ENCODE measurements around the gene GARIN6. TPM values are rescaled to one million over a fixed set of nuclear protein-coding genes. Genes with fewer than 3 reads are reported as not detected.

Gene GARIN6
- total RNA-seq, 1 donor from 2014 or later: not detected

- ATAC-seq (no peak), DNase-seq (no peak)
- H3K4me3 ChIP-seq: no peak overlapping the region
- H3K4me1 ChIP-seq: no peaks in the 10 kb centered on the region
- no peak overlapping the region for H3K27ac ChIP-seq
- TF ChIP-seq, protein P1, sequence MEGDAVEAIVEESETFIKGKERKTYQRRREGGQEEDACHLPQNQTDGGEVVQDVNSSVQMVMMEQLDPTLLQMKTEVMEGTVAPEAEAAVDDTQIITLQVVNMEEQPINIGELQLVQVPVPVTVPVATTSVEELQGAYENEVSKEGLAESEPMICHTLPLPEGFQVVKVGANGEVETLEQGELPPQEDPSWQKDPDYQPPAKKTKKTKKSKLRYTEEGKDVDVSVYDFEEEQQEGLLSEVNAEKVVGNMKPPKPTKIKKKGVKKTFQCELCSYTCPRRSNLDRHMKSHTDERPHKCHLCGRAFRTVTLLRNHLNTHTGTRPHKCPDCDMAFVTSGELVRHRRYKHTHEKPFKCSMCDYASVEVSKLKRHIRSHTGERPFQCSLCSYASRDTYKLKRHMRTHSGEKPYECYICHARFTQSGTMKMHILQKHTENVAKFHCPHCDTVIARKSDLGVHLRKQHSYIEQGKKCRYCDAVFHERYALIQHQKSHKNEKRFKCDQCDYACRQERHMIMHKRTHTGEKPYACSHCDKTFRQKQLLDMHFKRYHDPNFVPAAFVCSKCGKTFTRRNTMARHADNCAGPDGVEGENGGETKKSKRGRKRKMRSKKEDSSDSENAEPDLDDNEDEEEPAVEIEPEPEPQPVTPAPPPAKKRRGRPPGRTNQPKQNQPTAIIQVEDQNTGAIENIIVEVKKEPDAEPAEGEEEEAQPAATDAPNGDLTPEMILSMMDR (IDR thresholded peaks at IDR 0.05): no peak
- no peaks in the 10 kb centered on the region for H3K9me3 ChIP-seq
- intact Hi-C loops (cut with DNase I): no loop called here
- H3K36me3 ChIP-seq: no peaks in the 10 kb centered on the region
- H3K27me3 ChIP-seq: no peaks in the 10 kb centered on the region
Observed at GRCh38 chr12:99644629-99645028, 2.9 kb upstream of the GARIN6 start.

DNA sequence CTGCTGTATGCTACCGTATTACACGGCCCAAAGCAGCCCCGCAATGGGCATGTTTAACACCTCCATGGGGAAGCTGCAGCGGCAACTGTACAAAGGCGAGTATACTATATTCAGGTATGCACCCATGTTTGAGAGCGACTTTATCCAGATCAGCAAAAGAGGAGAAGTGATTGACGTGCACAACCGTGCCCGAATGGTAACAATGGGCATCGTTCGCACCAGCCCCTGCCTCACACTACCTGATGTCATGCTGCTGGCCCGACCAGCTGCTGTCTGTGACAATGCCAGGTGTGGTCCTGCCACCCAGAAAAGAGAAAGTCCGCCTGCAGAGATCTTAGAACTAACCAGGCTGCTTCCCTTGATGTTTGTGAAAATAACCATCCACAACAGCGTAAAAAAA, 630 bp downstream of the GARIN6 start:
- Histone ChIP-seq H3K9me3 (no peaks in the 10 kb centered on the region), H3K27me3 (no peaks in the 10 kb centered on the region), H3K27ac (no peak overlapping the region), H3K4me3 (no peak overlapping the region), H3K4me1 (no peaks in the 10 kb centered on the region), H3K36me3 (no peaks in the 10 kb centered on the region)
- DNase-seq (peak; percentile 57), ATAC-seq (peak; percentile 9)
- TF ChIP-seq, protein P1 (IDR thresholded peaks at IDR 0.05): no peak
- intact Hi-C loops (cut with DNase I): no loop called here

- no peak overlapping the region for H3K27ac ChIP-seq
- no peaks in the 10 kb centered on the region for H3K4me1 ChIP-seq
- intact Hi-C loops (cut with DNase I): no loop called here
- TF ChIP-seq, protein P1 (IDR thresholded peaks at IDR 0.05): no peak
- H3K36me3 ChIP-seq: no peaks in the 10 kb centered on the region
- no peaks in the 10 kb centered on the region for H3K27me3 ChIP-seq
- H3K4me3 ChIP-seq: no peak overlapping the region
- H3K9me3 ChIP-seq: no peaks in the 10 kb centered on the region
- no peak for DNase-seq
- peak; percentile 17 for ATAC-seq
Observed at GRCh38 chr12:99649551-99649950, 2.0 kb downstream of the GARIN6 start.

DNA sequence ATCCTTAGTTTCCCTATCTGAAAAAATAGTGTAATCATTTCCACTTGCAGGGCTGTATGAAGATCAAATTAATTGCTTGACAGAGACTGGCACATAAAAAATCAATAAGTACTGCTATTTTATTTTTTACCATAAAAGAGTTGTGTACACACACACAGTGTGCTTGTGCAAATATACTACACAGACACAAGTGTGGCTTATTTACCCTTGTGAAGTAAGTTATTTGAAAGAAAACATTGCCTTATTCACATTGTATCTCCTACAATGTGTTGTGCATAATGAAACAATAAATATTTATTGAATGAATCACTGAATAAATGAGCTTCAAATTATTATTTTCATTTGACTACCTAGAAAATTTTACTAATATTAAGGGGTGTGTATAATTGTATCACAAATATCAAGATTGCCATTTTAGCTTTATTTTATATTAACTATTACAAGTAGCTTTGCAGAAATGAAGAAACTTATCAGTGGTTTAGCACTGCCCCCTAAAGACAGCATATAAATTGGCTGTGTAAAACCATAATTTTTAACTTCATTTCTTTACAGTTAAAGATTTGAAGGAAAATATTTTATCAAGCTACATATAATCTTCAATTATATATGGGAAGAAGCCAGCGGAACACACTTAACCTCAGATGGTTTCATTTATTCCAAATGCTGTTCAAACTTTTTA, 11.3 kb downstream of the GARIN6 start:
- Histone ChIP-seq H3K9me3 (no peaks in the 10 kb centered on the region), H3K27me3 (no peaks in the 10 kb centered on the region), H3K27ac (no peak overlapping the region), H3K4me3 (no peak overlapping the region), H3K36me3 (no peaks in the 10 kb centered on the region), H3K4me1 (no peaks in the 10 kb centered on the region)
- TF ChIP-seq, protein P1 (IDR thresholded peaks at IDR 0.05): no peak
- intact Hi-C loops (cut with DNase I): no loop called here
- no peak for DNase-seq
- ATAC-seq: no peak

GRCh38 chr12:99670635-99671034, 23.1 kb downstream of the GARIN6 start:
- DNase-seq (no peak), ATAC-seq (no peak)
- no peaks in the 10 kb centered on the region for H3K27me3 ChIP-seq
- H3K4me1 ChIP-seq: no peaks in the 10 kb centered on the region
- no peaks in the 10 kb centered on the region for H3K9me3 ChIP-seq
- no peak overlapping the region for H3K27ac ChIP-seq
- intact Hi-C loops (cut with DNase I): no loop called here
- no peaks in the 10 kb centered on the region for H3K36me3 ChIP-seq
- TF ChIP-seq, protein P1 (IDR thresholded peaks at IDR 0.05): no peak
- H3K4me3 ChIP-seq: no peak overlapping the region

- Histone ChIP-seq H3K36me3 (no peaks in the 10 kb centered on the region), H3K27me3 (no peaks in the 10 kb centered on the region), H3K4me3 (no peak overlapping the region), H3K9me3 (no peaks in the 10 kb centered on the region), H3K4me1 (no peaks in the 10 kb centered on the region), H3K27ac (no peak overlapping the region)
- intact Hi-C loops (cut with DNase I): no loop called here
- ATAC-seq: no peak
- no peak for DNase-seq
- TF ChIP-seq, protein P1 (IDR thresholded peaks at IDR 0.05): no peak
Observed at GRCh38 chr12:99680276-99680675, 32.7 kb downstream of the GARIN6 start.
